ENCODE results near the gene FOXK1. TPM values are rescaled to one million over a fixed set of nuclear protein-coding genes. Genes with fewer than 3 reads are reported as not detected.
A peak's percentile ranks its signal among the peaks of the same experiment; 100 is the strongest.

The FOXK1 gene
- total RNA-seq, 2 donors from 2014 or later, result 36.9 to 43.4 TPM

DNA sequence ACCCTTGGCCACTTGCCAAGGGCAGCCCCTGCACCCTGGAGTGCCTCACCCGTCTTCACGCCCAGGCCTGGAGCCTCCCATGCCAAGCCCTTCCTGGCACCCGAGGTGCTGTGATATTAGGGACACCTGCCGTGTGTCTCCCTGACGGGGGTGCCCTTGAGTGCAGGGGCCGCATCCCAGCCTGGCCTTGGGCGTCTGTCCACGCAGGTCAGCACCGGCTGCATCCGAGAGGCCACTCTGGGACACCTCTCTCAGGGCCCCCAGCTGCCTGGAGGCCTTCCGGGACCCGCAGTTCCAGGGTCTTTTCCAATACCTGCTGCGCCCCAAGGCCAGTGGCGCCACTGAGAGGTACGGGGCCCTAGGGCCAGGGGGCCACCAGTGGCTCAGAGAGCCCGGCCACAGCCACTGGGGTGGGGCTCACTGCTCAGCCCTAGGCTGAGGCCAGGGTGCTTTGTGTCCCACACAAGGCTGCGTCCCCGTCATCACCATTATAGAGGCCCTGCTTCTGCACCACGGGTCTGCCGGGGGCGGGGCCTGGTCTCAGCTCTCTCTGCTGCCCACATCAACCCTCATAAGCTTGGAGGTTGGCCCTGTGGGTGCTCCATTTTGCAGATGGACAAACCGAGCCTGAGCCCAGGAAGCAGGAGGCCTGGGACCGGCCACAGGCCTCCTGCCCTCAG lies 106.0 kb downstream of the FOXK1 start:
- Histone ChIP-seq H3K4me3 (ENCODE audit: low read length) (no peak overlapping the region), H3K9ac (ENCODE audit: extremely low read depth, low read length, poor library complexity, severe bottlenecking) (no peak overlapping the region), H3K36me3 (ENCODE audit: control insufficient read depth, insufficient read depth, low read length) (peaks cover 42% of the 10 kb centered on the region), H3K4me1 (ENCODE audit: control insufficient read depth, insufficient read depth, low read length) (no peaks in the 10 kb centered on the region), H3K27ac (ENCODE audit: low read depth, low read length) (no peak overlapping the region), H3K27me3 (ENCODE audit: control insufficient read depth, insufficient read depth, low read length, poor library complexity, severe bottlenecking) (no peaks in the 10 kb centered on the region), H3K9me3 (ENCODE audit: control insufficient read depth, low read length) (no peaks in the 10 kb centered on the region)
- Mint-ChIP-seq H3K36me3 (ENCODE audit: low read depth) (peaks cover 27% of the 10 kb centered on the region), H3K4me3 (no peak overlapping the region), H3K27me3 (ENCODE audit: insufficient read depth) (no peaks in the 10 kb centered on the region), H3K27ac (no peak overlapping the region), H3K4me1 (no peaks in the 10 kb centered on the region), H3K9me3 (no peaks in the 10 kb centered on the region)
- no peak for DNase-seq
- WGBS, 2 experiments (ENCODE audit: insufficient coverage in 1 of 2, insufficient read length in 1 of 2), result 93 to 96% methylated on average over 14 to 23 of the region's 23 CpGs
- TF ChIP-seq, protein P1, sequence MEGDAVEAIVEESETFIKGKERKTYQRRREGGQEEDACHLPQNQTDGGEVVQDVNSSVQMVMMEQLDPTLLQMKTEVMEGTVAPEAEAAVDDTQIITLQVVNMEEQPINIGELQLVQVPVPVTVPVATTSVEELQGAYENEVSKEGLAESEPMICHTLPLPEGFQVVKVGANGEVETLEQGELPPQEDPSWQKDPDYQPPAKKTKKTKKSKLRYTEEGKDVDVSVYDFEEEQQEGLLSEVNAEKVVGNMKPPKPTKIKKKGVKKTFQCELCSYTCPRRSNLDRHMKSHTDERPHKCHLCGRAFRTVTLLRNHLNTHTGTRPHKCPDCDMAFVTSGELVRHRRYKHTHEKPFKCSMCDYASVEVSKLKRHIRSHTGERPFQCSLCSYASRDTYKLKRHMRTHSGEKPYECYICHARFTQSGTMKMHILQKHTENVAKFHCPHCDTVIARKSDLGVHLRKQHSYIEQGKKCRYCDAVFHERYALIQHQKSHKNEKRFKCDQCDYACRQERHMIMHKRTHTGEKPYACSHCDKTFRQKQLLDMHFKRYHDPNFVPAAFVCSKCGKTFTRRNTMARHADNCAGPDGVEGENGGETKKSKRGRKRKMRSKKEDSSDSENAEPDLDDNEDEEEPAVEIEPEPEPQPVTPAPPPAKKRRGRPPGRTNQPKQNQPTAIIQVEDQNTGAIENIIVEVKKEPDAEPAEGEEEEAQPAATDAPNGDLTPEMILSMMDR (conservative IDR thresholded peaks at IDR 0.05), result no peak

DNA sequence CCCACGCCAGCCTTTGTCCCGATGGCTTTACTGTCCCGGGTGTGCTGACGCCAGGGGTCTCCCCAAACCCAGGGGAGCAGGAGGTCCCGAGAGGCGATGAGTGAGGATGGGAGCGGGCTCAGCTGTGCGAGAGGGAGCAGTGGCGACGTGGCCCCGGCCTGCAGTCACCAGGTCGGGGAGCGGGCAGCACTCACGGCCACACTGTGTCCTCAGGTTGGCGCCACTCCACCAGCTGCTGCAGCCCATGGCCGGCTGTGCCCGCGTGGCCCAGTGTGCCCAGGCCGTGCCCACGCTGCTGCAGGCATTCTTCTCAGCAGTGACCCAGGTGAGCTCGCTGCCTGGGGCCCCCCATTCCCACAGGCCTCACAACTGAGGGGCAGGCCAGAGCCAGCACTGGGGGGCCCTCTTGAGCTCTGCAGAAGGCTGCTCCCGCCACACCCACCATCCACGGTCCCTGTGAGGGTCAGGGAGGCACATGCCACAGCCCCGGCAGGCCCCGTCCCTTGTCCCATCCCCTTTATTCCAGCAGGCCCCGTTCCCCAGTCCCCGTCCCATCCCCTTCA lies 106.6 kb downstream of the FOXK1 start:
- H3K9ac ChIP-seq (ENCODE audit: extremely low read depth, low read length, poor library complexity, severe bottlenecking), result no peak overlapping the region

DNA sequence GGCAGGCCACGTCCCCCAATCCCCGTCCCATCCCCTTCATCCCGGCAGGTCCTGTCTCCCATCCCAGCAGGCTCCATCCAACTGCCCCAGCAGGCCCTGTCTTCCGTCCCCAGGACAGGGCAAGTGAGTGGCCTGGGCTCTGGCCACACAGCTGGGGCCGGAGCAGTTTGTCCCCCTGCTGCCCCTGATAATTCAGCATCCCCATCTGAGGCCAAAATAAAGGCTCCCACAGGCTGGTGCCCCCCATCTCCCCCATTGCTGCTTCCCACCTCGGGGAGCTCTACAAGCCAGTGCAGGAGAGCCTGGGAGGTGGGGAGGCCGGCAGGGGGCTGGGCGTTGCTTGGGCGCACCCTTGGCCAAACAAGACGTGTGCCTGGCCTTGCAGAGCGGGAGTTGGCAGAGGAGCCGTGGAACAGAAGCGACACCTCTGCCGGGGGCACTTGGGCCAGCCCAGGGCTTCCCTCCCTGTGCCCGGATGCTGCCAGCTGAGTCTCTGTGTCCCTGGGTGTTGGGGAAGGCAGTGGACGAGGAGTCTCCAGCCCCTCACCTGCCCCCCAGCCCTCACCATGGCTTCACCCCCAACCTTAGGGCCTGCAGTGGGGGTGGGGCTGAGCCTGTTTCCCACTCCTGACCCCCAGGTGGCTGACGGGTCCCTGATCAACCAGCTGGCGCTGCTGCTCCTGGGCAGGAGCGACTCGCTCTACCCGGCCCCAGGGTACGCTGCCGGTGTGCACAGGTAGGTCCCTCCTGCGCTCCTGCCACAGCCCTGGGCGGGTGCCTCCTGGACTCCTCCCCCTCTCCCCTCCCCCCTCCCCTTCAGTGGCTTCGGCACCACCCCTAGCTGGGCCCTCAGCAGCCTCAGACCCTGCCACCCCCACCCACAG lies 107.3 kb downstream of the FOXK1 start:
- H3K36me3 ChIP-seq (ENCODE audit: control insufficient read depth, insufficient read depth, low read length), result peaks cover 39% of the 10 kb centered on the region
- H3K27me3 Mint-ChIP-seq (ENCODE audit: insufficient read depth), result no peaks in the 10 kb centered on the region
- H3K4me3 Mint-ChIP-seq, result no peak overlapping the region
- WGBS, 2 experiments (ENCODE audit: insufficient coverage in 1 of 2, insufficient read length in 1 of 2), result 94 to 100% methylated on average over 1 to 24 of the region's 26 CpGs
- TF ChIP-seq, protein P1 (conservative IDR thresholded peaks at IDR 0.05), result no peak
- H3K4me3 ChIP-seq (ENCODE audit: low read length), result no peak overlapping the region
- H3K27ac ChIP-seq (ENCODE audit: low read depth, low read length), result no peak overlapping the region
- peak; percentile 36 for DNase-seq
- H3K36me3 Mint-ChIP-seq (ENCODE audit: low read depth), result peaks cover 36% of the 10 kb centered on the region
- no peak overlapping the region for H3K9ac ChIP-seq (ENCODE audit: extremely low read depth, low read length, poor library complexity, severe bottlenecking)
- no peak overlapping the region for H3K27ac Mint-ChIP-seq
- no peaks in the 10 kb centered on the region for H3K4me1 ChIP-seq (ENCODE audit: control insufficient read depth, insufficient read depth, low read length)
- H3K27me3 ChIP-seq (ENCODE audit: control insufficient read depth, insufficient read depth, low read length, poor library complexity, severe bottlenecking), result no peaks in the 10 kb centered on the region
- no peaks in the 10 kb centered on the region for H3K4me1 Mint-ChIP-seq
- peaks cover under 1% of the 10 kb centered on the region for H3K9me3 ChIP-seq (ENCODE audit: control insufficient read depth, low read length)
- H3K9me3 Mint-ChIP-seq, result peaks cover 9% of the 10 kb centered on the region

More for the DNA sequence above, 106.6 kb downstream of the FOXK1 start:
- no peak overlapping the region for H3K4me3 Mint-ChIP-seq
- no peaks in the 10 kb centered on the region for H3K4me1 Mint-ChIP-seq
- H3K36me3 Mint-ChIP-seq (ENCODE audit: low read depth), result peaks cover 28% of the 10 kb centered on the region
- no peaks in the 10 kb centered on the region for H3K27me3 ChIP-seq (ENCODE audit: control insufficient read depth, insufficient read depth, low read length, poor library complexity, severe bottlenecking)
- no peak for DNase-seq
- TF ChIP-seq, protein P1 (conservative IDR thresholded peaks at IDR 0.05), result no peak
- peaks cover 39% of the 10 kb centered on the region for H3K36me3 ChIP-seq (ENCODE audit: control insufficient read depth, insufficient read depth, low read length)
- H3K9me3 Mint-ChIP-seq, result peaks cover 1% of the 10 kb centered on the region
- no peak overlapping the region for H3K27ac ChIP-seq (ENCODE audit: low read depth, low read length)
- no peak overlapping the region for H3K27ac Mint-ChIP-seq
- 95 to 100% methylated on average over 13 to 27 of the region's 27 CpGs for WGBS, 2 experiments (ENCODE audit: insufficient coverage in 1 of 2, insufficient read length in 1 of 2)
- no peaks in the 10 kb centered on the region for H3K27me3 Mint-ChIP-seq (ENCODE audit: insufficient read depth)
- no peaks in the 10 kb centered on the region for H3K4me1 ChIP-seq (ENCODE audit: control insufficient read depth, insufficient read depth, low read length)
- no peaks in the 10 kb centered on the region for H3K9me3 ChIP-seq (ENCODE audit: control insufficient read depth, low read length)
- H3K4me3 ChIP-seq (ENCODE audit: low read length), result no peak overlapping the region

Data from endodermal cell (in vitro differentiated cells).